H7 (cell line): Measurements from ENCODE around the gene CPTP. TPM values are rescaled to one million over a fixed set of nuclear protein-coding genes. Genes with fewer than 3 reads are reported as not detected.
A peak's percentile ranks its signal among the peaks of the same experiment; 100 is the strongest.
"Not testable (repeated sequence)": the region's sequence is repeated elsewhere in the genome, so short reads cannot be mapped to it uniquely, and the experiment has no call there.

Source experiments
- DNase-seq: peaks from one replicate; pipeline ENCODE4 v3.0.0; 2012
- H3K27me3 ChIP-seq: 2 replicates; pipeline ENCODE4 v1.6.0; 2011; ENCODE audit warnings: mild to moderate bottlenecking, low read length; ENCODE audit not compliant: control insufficient read depth, insufficient read depth
- H3K36me3 ChIP-seq: replicated peaks from 2 replicates; pipeline ENCODE4 v1.5.1; 2011; ENCODE audit warnings: low read length; ENCODE audit not compliant: control insufficient read depth, insufficient read depth
- H3K4me3 ChIP-seq: 2 replicates; pipeline ENCODE4 v1.5.1; 2011; ENCODE audit warnings: low read depth, mild to moderate bottlenecking, control low read depth, low read length, moderate library complexity; ENCODE audit not compliant: insufficient read depth
- total RNA-seq: library from RNA; depleted of rRNA; stranded (reverse); fragments of >200 nt; shearing (Covaris generic); gene quantifications from 2 replicates; pipeline ENCODE4 v1.2.3, GENCODE V29; 2014

The CPTP gene
- total RNA-seq, 1 experiment from 2014 or later: 27.7 TPM

GRCh38 chr1:1307923-1308755 lies 16.5 kb upstream of the CPTP start, which contains the start of the genes ACAP3 and PUSL1:
Gene ACAP3 (minus strand): TSS chr1:1307930. CDS start chr1:1307815, 115 bp downstream.
Gene PUSL1 (plus strand): TSS chr1:1308597. CDS start chr1:1308644, 47 bp downstream.
- peak; percentile 100 for DNase-seq
- Histone ChIP-seq H3K27me3 (no peaks in the 10 kb centered on the region; the same call in 1 of the 2 replicates), H3K4me3 (peak within 1 kb of the TSS; percentile 92), H3K36me3 (peaks cover 9% of the 10 kb centered on the region)

GRCh38 chr1:1308756-1309250 lies 15.8 kb upstream of the CPTP start:
- peak overlapping the region; percentile 92 for H3K4me3 ChIP-seq
- peaks cover 15% of the 10 kb centered on the region for H3K36me3 ChIP-seq
- no peaks in the 10 kb centered on the region; the same call in 1 of the 2 replicates for H3K27me3 ChIP-seq
- DNase-seq: no peak

- Histone ChIP-seq H3K27me3 (no peaks in the 10 kb centered on the region; the same call in 1 of the 2 replicates), H3K4me3 (peak overlapping the region; percentile 92), H3K36me3 (peaks cover 15% of the 10 kb centered on the region)
- DNase-seq: peak; percentile 88
These were observed 15.1 kb upstream of the CPTP start for GRCh38 chr1:1309251-1310108.

- Histone ChIP-seq H3K36me3 (peaks cover 16% of the 10 kb centered on the region), H3K27me3 (no peaks in the 10 kb centered on the region; the same call in 1 of the 2 replicates), H3K4me3 (no peak overlapping the region)
- no peak for DNase-seq
These were observed 14.6 kb upstream of the CPTP start for GRCh38 chr1:1310109-1310385.

GRCh38 chr1:1310476-1311053 lies 14.0 kb upstream of the CPTP start:
- no peak overlapping the region for H3K4me3 ChIP-seq
- H3K36me3 ChIP-seq: peaks cover 16% of the 10 kb centered on the region
- no peaks in the 10 kb centered on the region; the same call in 1 of the 2 replicates for H3K27me3 ChIP-seq
- DNase-seq: no peak

- H3K27me3 ChIP-seq: no peaks in the 10 kb centered on the region; the same call in 1 of the 2 replicates
These were observed 13.2 kb upstream of the CPTP start for GRCh38 chr1:1311107-1312104.

GRCh38 chr1:1312450-1313314 lies 11.9 kb upstream of the CPTP start:
- no peaks in the 10 kb centered on the region; the same call in 1 of the 2 replicates for H3K27me3 ChIP-seq
- peaks cover 18% of the 10 kb centered on the region for H3K36me3 ChIP-seq
- no peak for DNase-seq

More at GRCh38 chr1:1311107-1312104, 13.2 kb upstream of the CPTP start:
- no peak for DNase-seq
- Histone ChIP-seq H3K36me3 (peaks cover 16% of the 10 kb centered on the region), H3K4me3 (no peak overlapping the region)

GRCh38 chr1:1313500-1314236 lies 10.9 kb upstream of the CPTP start:
- H3K27me3 ChIP-seq: no peaks in the 10 kb centered on the region; the same call in 1 of the 2 replicates
- peaks cover 18% of the 10 kb centered on the region for H3K36me3 ChIP-seq
- H3K4me3 ChIP-seq: no peak overlapping the region
- DNase-seq: no peak

More at GRCh38 chr1:1312450-1313314, 11.9 kb upstream of the CPTP start:
- H3K4me3 ChIP-seq: no peak overlapping the region

GRCh38 chr1:1314237-1314586 lies 10.4 kb upstream of the CPTP start:
- peaks cover 21% of the 10 kb centered on the region for H3K36me3 ChIP-seq
- DNase-seq: no peak
- H3K27me3 ChIP-seq: no peaks in the 10 kb centered on the region; the same call in 1 of the 2 replicates
- no peak overlapping the region for H3K4me3 ChIP-seq

- no peak overlapping the region for H3K4me3 ChIP-seq
- no peak for DNase-seq
- H3K27me3 ChIP-seq: no peaks in the 10 kb centered on the region
- H3K36me3 ChIP-seq: peaks cover 24% of the 10 kb centered on the region
These were observed 9.8 kb upstream of the CPTP start for GRCh38 chr1:1314678-1315335.

- H3K4me3 ChIP-seq: no peak overlapping the region
- DNase-seq: peak; percentile 97
- H3K36me3 ChIP-seq: peaks cover 26% of the 10 kb centered on the region
- H3K27me3 ChIP-seq: no peaks in the 10 kb centered on the region
These were observed 9.1 kb upstream of the CPTP start for GRCh38 chr1:1315435-1315954.

- not testable (repeated sequence) for H3K27me3 ChIP-seq, DNase-seq, H3K4me3 ChIP-seq
- H3K36me3 ChIP-seq: peaks cover 26% of the 10 kb centered on the region
These were observed 8.4 kb upstream of the CPTP start for GRCh38 chr1:1316199-1316598.
